Stomach (tissue), 4 donors: ENCODE results near the gene NR2F1-AS1.

ENCODE experiments used
- CTCF ChIP-seq, 7 experiments: fragments of 450-650 bp in 4 of 7; fragments of 200-600 bp in 3 of 7; sonication (generic) in 3 of 7; IDR thresholded peaks; one replicate each; pipeline ENCODE4 v1.5.1; 2016 to 2019; ENCODE audit warnings: antibody characterized with exemption in 7 of 7, control low read depth in 2 of 7, mild to moderate bottlenecking in 1 of 7
- POLR2AphosphoS5 ChIP-seq, 3 donors: sonication (generic); formaldehyde crosslinking; IDR thresholded peaks; one replicate each; pipeline ENCODE4 v1.6.1; 2016; ENCODE audit warnings: antibody characterized with exemption in 3 of 3

DNA sequence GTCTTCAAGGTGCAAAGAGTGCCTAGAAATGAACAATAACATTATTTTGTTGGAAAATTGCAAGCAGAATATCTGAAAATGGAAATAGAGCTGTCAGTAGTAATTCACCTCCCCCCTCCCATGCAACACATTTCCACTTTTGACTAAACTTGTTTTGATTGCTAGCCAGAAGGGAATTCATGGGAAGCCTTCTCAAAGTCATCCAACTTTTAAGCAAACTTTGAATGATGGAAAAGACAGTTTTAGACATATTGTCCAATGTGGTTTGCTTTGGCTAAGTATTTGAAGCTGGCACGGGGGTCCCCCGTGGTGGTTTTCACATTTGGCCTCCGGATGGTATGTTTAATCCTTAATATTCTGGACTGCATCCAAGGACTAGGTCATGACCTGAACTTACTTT lies 9.5 kb upstream of the NR2F1-AS1 start:
- TF ChIP-seq CTCF (IDR thresholded peaks at IDR 0.05) (no peak), POLR2AphosphoS5 (IDR thresholded peaks at IDR 0.05) (no peak)
